ENCODE results near the gene IL12RB1. TPM values are rescaled to one million over a fixed set of nuclear protein-coding genes. Genes with fewer than 3 reads are reported as not detected.

The IL12RB1 gene
- total and polyA plus RNA-seq, 4 donors = 1.3 to 7.8 (median 4.8) TPM

DNA sequence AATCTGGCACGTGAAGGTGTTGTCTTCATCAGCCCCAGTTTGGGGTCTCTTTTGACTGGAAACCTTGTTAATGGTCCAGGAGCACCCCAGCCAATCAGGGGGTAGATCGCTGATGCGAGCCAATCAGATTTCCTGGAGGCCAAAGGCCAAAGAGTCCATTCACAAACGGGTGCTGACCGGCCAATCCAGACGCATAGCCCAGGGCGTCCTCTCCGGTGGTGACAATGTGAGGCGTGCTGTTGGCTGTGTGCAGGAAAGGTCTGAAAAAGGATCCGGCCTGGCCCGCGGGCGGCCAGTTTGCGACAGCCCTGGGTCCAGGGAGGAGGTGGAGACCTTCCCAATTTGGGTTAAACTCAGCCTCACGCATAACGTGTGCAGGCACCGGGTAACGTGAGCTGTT is 14.0 kb upstream of the IL12RB1 start:
- TF ChIP-seq, protein P1, sequence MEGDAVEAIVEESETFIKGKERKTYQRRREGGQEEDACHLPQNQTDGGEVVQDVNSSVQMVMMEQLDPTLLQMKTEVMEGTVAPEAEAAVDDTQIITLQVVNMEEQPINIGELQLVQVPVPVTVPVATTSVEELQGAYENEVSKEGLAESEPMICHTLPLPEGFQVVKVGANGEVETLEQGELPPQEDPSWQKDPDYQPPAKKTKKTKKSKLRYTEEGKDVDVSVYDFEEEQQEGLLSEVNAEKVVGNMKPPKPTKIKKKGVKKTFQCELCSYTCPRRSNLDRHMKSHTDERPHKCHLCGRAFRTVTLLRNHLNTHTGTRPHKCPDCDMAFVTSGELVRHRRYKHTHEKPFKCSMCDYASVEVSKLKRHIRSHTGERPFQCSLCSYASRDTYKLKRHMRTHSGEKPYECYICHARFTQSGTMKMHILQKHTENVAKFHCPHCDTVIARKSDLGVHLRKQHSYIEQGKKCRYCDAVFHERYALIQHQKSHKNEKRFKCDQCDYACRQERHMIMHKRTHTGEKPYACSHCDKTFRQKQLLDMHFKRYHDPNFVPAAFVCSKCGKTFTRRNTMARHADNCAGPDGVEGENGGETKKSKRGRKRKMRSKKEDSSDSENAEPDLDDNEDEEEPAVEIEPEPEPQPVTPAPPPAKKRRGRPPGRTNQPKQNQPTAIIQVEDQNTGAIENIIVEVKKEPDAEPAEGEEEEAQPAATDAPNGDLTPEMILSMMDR (IDR thresholded peaks at IDR 0.05; ENCODE audit: control extremely low read depth, extremely low read depth) = no peak
- DNase-seq = no peak

GRCh38 chr19:18099623-18099995 is 12.9 kb upstream of the IL12RB1 start:
- TF ChIP-seq, protein P1 (IDR thresholded peaks at IDR 0.05; ENCODE audit: control extremely low read depth, extremely low read depth) = no peak
- ATAC-seq (ENCODE audit: insufficient read depth, low FRiP score) = no peak
- H3K4me3 ChIP-seq = no peak overlapping the region
- H3K27ac ChIP-seq (ENCODE audit: low read depth in 1 of 2, low read length in 1 of 2) = no peak overlapping the region
- DNase-seq = no peak
- no peaks in the 10 kb centered on the region for H3K9me3 ChIP-seq (ENCODE audit: control insufficient read depth in 4 of 4, insufficient read depth in 3 of 4, low read length in 3 of 4)
- peaks cover 0 to 16% (median 7%) of the 10 kb centered on the region in 5 donors for H3K4me1 ChIP-seq (ENCODE audit: control insufficient read depth in 5 of 5, insufficient read depth in 5 of 5, low read length in 5 of 5)
- H3K9ac ChIP-seq (ENCODE audit: insufficient read depth in 1 of 2, low read length in 2 of 2) = no peak overlapping the region
- 81 to 91% methylated on average over 8 of the region's 8 CpGs for WGBS, 2 donors
- H3K27me3 ChIP-seq (ENCODE audit: control insufficient read depth in 3 of 3, insufficient read depth in 3 of 3, low read length in 2 of 3) = peaks cover 0 to 20% (median 16%) of the 10 kb centered on the region in 3 donors
- no peaks in the 10 kb centered on the region for H3K36me3 ChIP-seq (ENCODE audit: control insufficient read depth in 4 of 4, insufficient read depth in 4 of 4, low read length in 4 of 4)

More for the DNA sequence above, 14.0 kb upstream of the IL12RB1 start:
- Histone ChIP-seq H3K4me3 (no peak overlapping the region), H3K9ac (ENCODE audit: insufficient read depth in 1 of 2, low read length in 2 of 2) (no peak overlapping the region), H3K27me3 (ENCODE audit: control insufficient read depth in 3 of 3, insufficient read depth in 3 of 3, low read length in 2 of 3) (peaks cover 0 to 17% (median 16%) of the 10 kb centered on the region in 3 donors), H3K4me1 (ENCODE audit: control insufficient read depth in 5 of 5, insufficient read depth in 5 of 5, low read length in 5 of 5) (peaks cover 0 to 18% (median 7%) of the 10 kb centered on the region in 5 donors), H3K9me3 (ENCODE audit: control insufficient read depth in 4 of 4, insufficient read depth in 3 of 4, low read length in 3 of 4) (no peaks in the 10 kb centered on the region), H3K36me3 (ENCODE audit: control insufficient read depth in 4 of 4, insufficient read depth in 4 of 4, low read length in 4 of 4) (no peaks in the 10 kb centered on the region), H3K27ac (ENCODE audit: low read depth in 1 of 2, low read length in 1 of 2) (no peak overlapping the region)
- WGBS, 2 donors = 55 to 62% methylated on average over 18 of the region's 18 CpGs
- ATAC-seq (ENCODE audit: insufficient read depth, low FRiP score) = no peak

DNA sequence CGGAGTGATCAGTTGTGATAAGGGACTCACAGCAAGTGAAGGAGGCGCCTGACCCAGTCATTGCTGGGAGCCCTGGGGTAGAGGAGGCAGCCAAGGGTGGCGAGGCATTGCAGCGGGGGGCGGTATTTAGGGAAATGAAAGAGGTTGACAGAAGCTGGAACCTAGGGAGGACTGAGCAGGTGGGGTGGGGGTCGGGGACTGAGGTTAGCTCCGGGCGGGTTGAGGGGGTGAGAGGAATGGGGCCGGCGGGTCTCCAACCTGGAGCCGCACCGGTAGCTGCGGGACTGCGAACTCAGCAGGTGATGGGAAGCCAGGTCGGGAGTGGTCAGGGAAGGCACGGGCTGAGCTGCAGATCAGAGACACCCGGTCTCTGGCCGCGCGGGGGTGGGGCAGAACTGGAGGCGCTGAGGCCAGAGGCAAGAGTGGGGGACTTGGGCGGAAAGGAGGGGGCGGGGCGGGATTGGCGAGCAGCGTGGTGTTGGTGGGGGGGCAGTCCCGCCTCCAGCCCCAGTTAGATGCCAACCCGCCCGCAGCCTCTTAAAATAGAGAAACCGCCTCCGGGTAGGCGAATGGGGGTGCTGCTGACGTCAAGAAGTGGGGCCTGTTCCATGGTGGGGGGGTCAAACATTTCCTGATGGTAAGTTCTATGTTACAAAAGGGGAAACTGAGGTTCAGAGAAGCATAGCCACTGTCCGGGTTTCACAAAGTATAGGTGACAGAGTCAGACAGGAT is 12.3 kb upstream of the IL12RB1 start:
- H3K9ac ChIP-seq (ENCODE audit: insufficient read depth in 1 of 2, low read length in 2 of 2) = no peak overlapping the region
- no peaks in the 10 kb centered on the region for H3K9me3 ChIP-seq (ENCODE audit: control insufficient read depth in 4 of 4, insufficient read depth in 3 of 4, low read length in 3 of 4)
- no peak overlapping the region for H3K27ac ChIP-seq (ENCODE audit: low read depth in 1 of 2, low read length in 1 of 2)
- WGBS, 2 donors = 7 to 8% methylated on average over 32 to 34 of the region's 34 CpGs
- no peak for DNase-seq
- peaks cover 0 to 20% (median 16%) of the 10 kb centered on the region in 3 donors for H3K27me3 ChIP-seq (ENCODE audit: control insufficient read depth in 3 of 3, insufficient read depth in 3 of 3, low read length in 2 of 3)
- no peak for ATAC-seq (ENCODE audit: insufficient read depth, low FRiP score)
- no peak overlapping the region for H3K4me3 ChIP-seq
- TF ChIP-seq, protein P1 (IDR thresholded peaks at IDR 0.05; ENCODE audit: control extremely low read depth, extremely low read depth) = no peak
- no peaks in the 10 kb centered on the region for H3K36me3 ChIP-seq (ENCODE audit: control insufficient read depth in 4 of 4, insufficient read depth in 4 of 4, low read length in 4 of 4)
- H3K4me1 ChIP-seq (ENCODE audit: control insufficient read depth in 5 of 5, insufficient read depth in 5 of 5, low read length in 5 of 5) = peaks cover 0 to 15% (median 7%) of the 10 kb centered on the region in 5 donors

Measured in lung (tissue), 12 donors.